ENCODE results near the gene TMPRSS15.

The TMPRSS15 gene

GRCh38 chr21:18349468-18349867 is 54.1 kb downstream of the TMPRSS15 start:
- no peak for DNase-seq (ENCODE audit: low read depth)

- no peak for DNase-seq (ENCODE audit: low read depth)
These were observed 63.1 kb downstream of the TMPRSS15 start for GRCh38 chr21:18340387-18340942.

GRCh38 chr21:18335651-18336236 is 67.8 kb downstream of the TMPRSS15 start:
- DNase-seq (ENCODE audit: low read depth) = no peak

GRCh38 chr21:18334066-18334465 is 69.5 kb downstream of the TMPRSS15 start:
- DNase-seq (ENCODE audit: low read depth) = no peak

GRCh38 chr21:18318156-18318555 is 85.4 kb downstream of the TMPRSS15 start:
- no peak for DNase-seq (ENCODE audit: low read depth)

GRCh38 chr21:18298228-18298627 is 105.4 kb downstream of the TMPRSS15 start:
- no peak for DNase-seq (ENCODE audit: low read depth)

- no peak for DNase-seq (ENCODE audit: low read depth)
These were observed 109.5 kb downstream of the TMPRSS15 start for GRCh38 chr21:18294100-18294499.

GRCh38 chr21:18289876-18290275 is 113.7 kb downstream of the TMPRSS15 start:
- no peak for DNase-seq (ENCODE audit: low read depth)

GRCh38 chr21:18285379-18285778 is 118.2 kb downstream of the TMPRSS15 start:
- DNase-seq (ENCODE audit: low read depth) = no peak

- DNase-seq (ENCODE audit: low read depth) = no peak
These were observed 127.8 kb downstream of the TMPRSS15 start for GRCh38 chr21:18275781-18276180.

GRCh38 chr21:18274370-18274769 is 129.2 kb downstream of the TMPRSS15 start:
- no peak for DNase-seq (ENCODE audit: low read depth)

- DNase-seq (ENCODE audit: low read depth) = no peak
These were observed 130.2 kb downstream of the TMPRSS15 start for GRCh38 chr21:18273400-18273799.

- no peak for DNase-seq (ENCODE audit: low read depth)
These were observed 133.7 kb downstream of the TMPRSS15 start for GRCh38 chr21:18269856-18270255.

GRCh38 chr21:18268906-18269305 is 134.7 kb downstream of the TMPRSS15 start:
- DNase-seq (ENCODE audit: low read depth) = no peak

GRCh38 chr21:18267496-18267895 is 136.1 kb downstream of the TMPRSS15 start:
- DNase-seq (ENCODE audit: low read depth) = no peak

- no peak for DNase-seq (ENCODE audit: low read depth)
These were observed 137.6 kb downstream of the TMPRSS15 start for GRCh38 chr21:18265944-18266343.

- no peak for DNase-seq (ENCODE audit: low read depth)
These were observed 149.8 kb downstream of the TMPRSS15 start for GRCh38 chr21:18253799-18254198.

- no peak for DNase-seq (ENCODE audit: low read depth)
These were observed 150.4 kb downstream of the TMPRSS15 start for GRCh38 chr21:18253221-18253620.

GRCh38 chr21:18252680-18253079 is 150.9 kb downstream of the TMPRSS15 start:
- DNase-seq (ENCODE audit: low read depth) = no peak

GRCh38 chr21:18252256-18252655 is 151.3 kb downstream of the TMPRSS15 start:
- DNase-seq (ENCODE audit: low read depth) = no peak

- DNase-seq (ENCODE audit: low read depth) = no peak
These were observed 152.5 kb downstream of the TMPRSS15 start for GRCh38 chr21:18251065-18251464.

GRCh38 chr21:18249672-18250071 is 153.9 kb downstream of the TMPRSS15 start:
- no peak for DNase-seq (ENCODE audit: low read depth)

- no peak for DNase-seq (ENCODE audit: low read depth)
These were observed 155.4 kb downstream of the TMPRSS15 start for GRCh38 chr21:18248171-18248570.

GRCh38 chr21:18245464-18245967 is 158.1 kb downstream of the TMPRSS15 start:
- no peak for DNase-seq (ENCODE audit: low read depth)

All from activated T-helper 1 cell treated with Interleukin-2 at 50 U/mL for 16 hours (primary cell).